ENCODE data around the gene ECSCR. TPM values are rescaled to one million over a fixed set of nuclear protein-coding genes. Genes with fewer than 3 reads are reported as not detected.

ECSCR gene
- total and polyA plus RNA-seq, 9 donors, result 4.4 to 43.5 (median 11.1) TPM

DNA sequence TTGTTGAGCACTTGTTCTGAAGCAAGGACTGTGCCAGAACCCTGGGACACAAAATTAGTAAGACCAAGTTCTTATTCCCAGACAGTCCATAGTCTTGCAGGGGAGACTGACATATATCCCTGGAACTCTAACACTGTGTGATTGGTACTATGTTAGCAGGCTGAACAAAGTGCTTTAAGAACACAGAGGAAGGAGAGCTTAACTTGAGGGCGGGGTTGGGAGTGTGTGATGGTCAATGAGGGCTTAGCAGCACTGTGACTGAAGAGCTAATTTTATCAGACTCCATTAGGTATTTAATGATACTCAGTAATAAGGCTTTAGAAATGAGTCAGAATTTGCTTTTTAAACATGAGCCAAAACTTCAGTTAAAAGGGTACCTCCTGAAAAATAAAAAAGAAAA lies 43.8 kb downstream of the ECSCR start:
- no peaks in the 10 kb centered on the region for H3K36me3 ChIP-seq
- H3K4me3 ChIP-seq, result no peak overlapping the region
- no peak for DNase-seq
- TF ChIP-seq POLR2A (IDR thresholded peaks at IDR 0.05), result no peak
- peaks cover 5% of the 10 kb centered on the region for H3K4me1 ChIP-seq (ENCODE audit: insufficient read depth)
- intact Hi-C loops (cut with DNase I), result loop anchor here in 1 of 4 donors (5.0 kb wide), 1 partner anchor 99 kb away; no protein-coding TSS in a partner anchor
- 88 to 96% (median 91%) methylated on average over 1 of the region's 1 CpG for WGBS, 3 donors
- H3K9me3 ChIP-seq, result no peaks in the 10 kb centered on the region
- H3K27me3 ChIP-seq, result no peaks in the 10 kb centered on the region
- H3K27ac ChIP-seq, result no peak overlapping the region

DNA sequence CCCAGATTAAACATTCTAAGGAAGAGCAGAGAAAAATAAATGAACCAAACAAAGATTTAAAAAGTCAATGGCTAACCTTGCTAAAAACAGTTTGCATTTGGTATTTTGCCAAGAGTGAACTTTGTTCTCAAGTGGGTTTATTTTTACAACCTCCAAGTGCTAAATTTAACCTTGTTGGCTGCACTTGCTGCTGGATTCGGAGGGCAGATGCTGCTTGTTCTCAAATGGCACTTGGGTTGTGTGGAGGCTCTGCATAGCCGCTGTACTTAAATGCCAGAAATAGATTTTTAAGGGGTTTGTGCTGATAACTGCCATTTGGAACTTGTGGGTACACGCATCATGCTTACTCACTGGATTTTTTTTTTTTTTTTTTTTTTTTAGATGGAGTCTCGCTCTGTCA lies 45.3 kb downstream of the ECSCR start:
- no peaks in the 10 kb centered on the region for H3K9me3 ChIP-seq
- no peak overlapping the region for H3K27ac ChIP-seq
- peaks cover 5% of the 10 kb centered on the region for H3K4me1 ChIP-seq (ENCODE audit: insufficient read depth)
- intact Hi-C loops (cut with DNase I), result loop anchor here in 1 of 4 donors (5.0 kb wide), 1 partner anchor 100 kb away; no protein-coding TSS in a partner anchor
- H3K27me3 ChIP-seq, result no peaks in the 10 kb centered on the region
- peak in 2 of 5 donors; percentile 50 to 52 for DNase-seq
- 17 to 27% (median 25%) methylated on average over 4 of the region's 4 CpGs for WGBS, 3 donors
- TF ChIP-seq, protein P1, sequence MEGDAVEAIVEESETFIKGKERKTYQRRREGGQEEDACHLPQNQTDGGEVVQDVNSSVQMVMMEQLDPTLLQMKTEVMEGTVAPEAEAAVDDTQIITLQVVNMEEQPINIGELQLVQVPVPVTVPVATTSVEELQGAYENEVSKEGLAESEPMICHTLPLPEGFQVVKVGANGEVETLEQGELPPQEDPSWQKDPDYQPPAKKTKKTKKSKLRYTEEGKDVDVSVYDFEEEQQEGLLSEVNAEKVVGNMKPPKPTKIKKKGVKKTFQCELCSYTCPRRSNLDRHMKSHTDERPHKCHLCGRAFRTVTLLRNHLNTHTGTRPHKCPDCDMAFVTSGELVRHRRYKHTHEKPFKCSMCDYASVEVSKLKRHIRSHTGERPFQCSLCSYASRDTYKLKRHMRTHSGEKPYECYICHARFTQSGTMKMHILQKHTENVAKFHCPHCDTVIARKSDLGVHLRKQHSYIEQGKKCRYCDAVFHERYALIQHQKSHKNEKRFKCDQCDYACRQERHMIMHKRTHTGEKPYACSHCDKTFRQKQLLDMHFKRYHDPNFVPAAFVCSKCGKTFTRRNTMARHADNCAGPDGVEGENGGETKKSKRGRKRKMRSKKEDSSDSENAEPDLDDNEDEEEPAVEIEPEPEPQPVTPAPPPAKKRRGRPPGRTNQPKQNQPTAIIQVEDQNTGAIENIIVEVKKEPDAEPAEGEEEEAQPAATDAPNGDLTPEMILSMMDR (IDR thresholded peaks at IDR 0.05), result no peak
- TF ChIP-seq EP300 (IDR thresholded peaks at IDR 0.05) (no peak), POLR2A (IDR thresholded peaks at IDR 0.05) (no peak)
- no peaks in the 10 kb centered on the region for H3K36me3 ChIP-seq
- no peak overlapping the region for H3K4me3 ChIP-seq

DNA sequence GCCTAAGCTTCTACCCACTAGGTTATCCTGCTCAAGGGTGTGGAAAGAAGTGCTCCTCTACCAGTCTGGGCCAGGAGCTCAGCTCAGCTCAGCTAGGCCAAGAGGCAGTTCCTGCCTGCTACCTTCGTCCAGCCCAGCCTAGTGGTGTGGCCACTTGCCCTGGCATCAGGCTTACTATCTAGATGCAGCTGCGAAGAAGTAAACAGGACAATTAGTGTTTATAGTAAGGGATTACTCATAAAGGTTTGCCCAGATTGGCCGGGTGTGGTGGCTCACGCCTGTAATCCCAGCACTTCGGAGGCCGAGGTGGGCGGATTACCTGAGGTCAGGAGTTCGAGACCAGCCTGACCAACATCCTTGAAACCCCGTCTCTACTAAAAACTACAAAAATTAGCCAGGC lies 45.9 kb downstream of the ECSCR start:
- Histone ChIP-seq H3K9me3 (no peaks in the 10 kb centered on the region), H3K4me1 (ENCODE audit: insufficient read depth) (peaks cover 5% of the 10 kb centered on the region), H3K4me3 (no peak overlapping the region), H3K36me3 (no peaks in the 10 kb centered on the region), H3K27ac (peak overlapping the region in 1 of 2 donors; percentile 4), H3K27me3 (no peaks in the 10 kb centered on the region)
- 71 to 82% (median 80%) methylated on average over 9 of the region's 9 CpGs for WGBS, 3 donors
- no peak for DNase-seq
- intact Hi-C loops (cut with DNase I), result loop anchor here in 1 of 4 donors (5.0 kb wide), 1 partner anchor 101 kb away; no protein-coding TSS in a partner anchor
- TF ChIP-seq, protein P1 (IDR thresholded peaks at IDR 0.05), result no peak
- TF ChIP-seq EP300 (IDR thresholded peaks at IDR 0.05), result no peak
- TF ChIP-seq POLR2A (IDR thresholded peaks at IDR 0.05), result no peak

DNA sequence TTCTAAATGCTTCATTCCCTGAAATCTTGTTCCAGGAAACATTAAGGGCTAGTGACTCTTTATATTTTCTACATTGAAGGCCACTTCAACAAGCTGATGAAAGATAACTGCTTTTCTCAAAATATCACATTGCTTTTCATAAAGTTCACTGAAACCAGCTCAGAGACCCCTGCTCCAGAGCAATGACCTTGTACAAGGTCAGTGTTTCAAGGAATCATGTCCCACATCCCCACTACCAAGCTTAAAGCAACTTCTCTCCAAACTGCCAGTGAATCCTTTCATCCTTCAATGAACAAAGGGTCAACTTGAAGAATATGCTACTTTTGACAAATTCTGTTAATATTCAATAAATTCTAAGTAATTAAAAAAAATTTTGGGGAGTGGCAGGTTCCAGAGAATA lies 46.7 kb downstream of the ECSCR start:
- TF ChIP-seq EP300 (IDR thresholded peaks at IDR 0.05) (no peak), POLR2A (IDR thresholded peaks at IDR 0.05) (no peak)
- TF ChIP-seq, protein P1 (IDR thresholded peaks at IDR 0.05), result no peak
- Histone ChIP-seq H3K9me3 (no peaks in the 10 kb centered on the region), H3K27me3 (no peaks in the 10 kb centered on the region), H3K4me3 (no peak overlapping the region), H3K36me3 (no peaks in the 10 kb centered on the region), H3K27ac (no peak overlapping the region), H3K4me1 (ENCODE audit: insufficient read depth) (peaks cover 5% of the 10 kb centered on the region)
- intact Hi-C loops (cut with DNase I), result loop anchor here in 1 of 4 donors (5.0 kb wide), 1 partner anchor 101 kb away; no protein-coding TSS in a partner anchor
- no peak for DNase-seq

DNA sequence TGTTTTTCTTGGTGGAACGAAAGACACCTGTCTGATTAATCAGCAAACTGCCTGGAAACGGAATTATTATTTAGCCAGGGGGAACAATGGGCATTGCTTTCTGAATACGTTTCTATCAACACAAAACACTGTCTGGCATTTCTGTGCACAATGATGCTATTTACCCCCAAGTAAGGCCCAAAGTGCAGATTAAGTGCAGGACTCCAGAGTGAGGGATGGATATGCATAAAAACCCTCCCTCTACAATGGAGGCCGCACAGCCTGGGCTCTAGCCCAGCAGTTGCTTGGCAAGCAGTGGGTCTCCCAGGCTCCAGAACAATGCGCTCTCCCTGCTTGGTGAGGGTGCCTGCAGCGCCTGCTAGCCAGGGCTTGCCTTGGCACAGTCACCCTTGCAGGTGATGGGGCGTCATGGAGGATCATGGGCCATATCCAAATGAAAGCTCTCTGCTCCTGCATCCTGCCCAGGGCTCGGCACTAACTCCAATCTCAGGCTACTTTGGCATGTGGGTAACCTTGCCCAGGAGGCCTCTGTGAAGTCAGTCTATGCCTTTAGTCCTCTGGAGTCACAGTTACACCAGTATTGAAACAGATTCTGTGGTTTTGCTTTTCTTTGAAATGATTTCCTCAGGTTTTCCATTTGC lies 47.2 kb downstream of the ECSCR start:
- WGBS, 3 donors, result 65 to 79% (median 73%) methylated on average over 8 of the region's 8 CpGs
- intact Hi-C loops (cut with DNase I), result loop anchor here in 1 of 4 donors (5.0 kb wide), 1 partner anchor 102 kb away; no protein-coding TSS in a partner anchor

More for the DNA sequence above, 47.2 kb downstream of the ECSCR start:
- no peak for TF ChIP-seq POLR2A (IDR thresholded peaks at IDR 0.05)
- TF ChIP-seq, protein P1 (IDR thresholded peaks at IDR 0.05), result no peak
- TF ChIP-seq EP300 (IDR thresholded peaks at IDR 0.05), result no peak
- H3K27me3 ChIP-seq, result no peaks in the 10 kb centered on the region
- no peak overlapping the region for H3K27ac ChIP-seq
- no peaks in the 10 kb centered on the region for H3K36me3 ChIP-seq
- no peak overlapping the region for H3K4me3 ChIP-seq
- peaks cover 5% of the 10 kb centered on the region for H3K4me1 ChIP-seq (ENCODE audit: insufficient read depth)
- DNase-seq, result no peak
- no peaks in the 10 kb centered on the region for H3K9me3 ChIP-seq
